GM18951 (cell line): ENCODE results near the gene MIPEP.

Source experiments
- POLR2A ChIP-seq: IDR thresholded peaks from 4 replicates; pipeline ENCODE4 v1.6.1; 2011; ENCODE audit warnings: mild to moderate bottlenecking; ENCODE audit not compliant: insufficient read length, insufficient read depth; ENCODE audit errors: extremely low read depth
- in situ Hi-C: fragments of 300-500 bp; cut with MboI; formaldehyde crosslinking; loops from one replicate; pipeline ENCODE4 v1.12.0; 2022; ENCODE audit warnings: low sequenced_read_pairs, mixed read lengths, inconsistent platforms; ENCODE audit not compliant: unreplicated experiment

The MIPEP gene

DNA sequence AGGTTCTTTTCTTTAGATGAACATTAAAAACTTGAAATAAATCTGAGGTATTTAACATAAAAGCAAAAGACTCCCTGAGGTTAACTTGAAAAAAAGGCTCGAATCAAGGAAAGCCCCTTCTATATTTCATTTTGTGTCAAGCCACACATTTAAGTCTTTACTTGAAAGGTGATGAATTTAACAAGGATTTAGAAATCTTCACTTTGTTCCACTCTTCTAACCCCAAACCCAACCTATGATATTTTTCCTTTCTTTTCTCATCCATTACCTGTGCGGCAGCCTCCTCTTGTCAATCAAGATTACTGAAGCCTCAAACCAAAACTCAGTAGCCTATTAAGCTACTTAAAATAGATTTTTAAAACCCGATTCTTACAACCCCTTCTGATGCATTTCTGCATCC lies 33.8 kb downstream of the MIPEP start:
- in situ Hi-C loops = no loop called here
- no peak for TF ChIP-seq POLR2A

DNA sequence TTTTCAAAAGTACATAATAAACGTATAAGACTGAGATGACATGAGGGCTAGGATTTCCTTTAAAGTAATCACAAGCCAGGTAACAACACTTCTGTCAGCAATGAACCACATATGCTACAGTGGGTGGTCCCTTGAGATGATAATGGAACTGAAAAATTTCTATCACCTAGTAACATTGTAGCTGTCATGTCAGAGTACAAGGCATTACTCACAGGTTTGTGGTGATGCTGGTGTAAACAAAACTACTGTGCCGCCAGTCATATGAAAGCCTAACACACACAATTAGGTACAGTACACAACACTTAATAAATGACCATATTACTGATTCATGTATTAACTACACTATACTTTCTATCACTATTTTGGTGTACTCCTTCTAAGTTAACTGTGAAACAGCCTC lies 36.8 kb downstream of the MIPEP start:
- TF ChIP-seq POLR2A = no peak
- in situ Hi-C loops = no loop called here

DNA sequence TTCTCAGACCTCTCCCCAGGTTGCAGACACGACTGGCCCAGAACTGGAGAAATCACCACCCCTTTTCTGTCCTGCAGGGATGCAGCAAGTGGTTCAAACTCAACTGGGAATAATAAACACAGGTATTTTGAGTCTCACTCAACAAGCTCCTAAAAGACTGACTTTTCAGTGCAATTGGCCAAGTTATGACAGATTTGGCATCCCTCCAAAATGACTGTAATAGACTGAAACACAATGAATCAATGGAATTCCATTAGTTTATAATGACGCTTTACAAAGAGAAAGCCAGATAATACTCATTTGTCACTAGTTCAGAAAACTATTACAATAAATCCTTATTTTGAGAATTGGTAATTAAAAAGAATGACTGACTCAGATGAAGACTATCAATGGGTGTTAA lies 38.1 kb downstream of the MIPEP start:
- in situ Hi-C loops = no loop called here
- TF ChIP-seq POLR2A = no peak

DNA sequence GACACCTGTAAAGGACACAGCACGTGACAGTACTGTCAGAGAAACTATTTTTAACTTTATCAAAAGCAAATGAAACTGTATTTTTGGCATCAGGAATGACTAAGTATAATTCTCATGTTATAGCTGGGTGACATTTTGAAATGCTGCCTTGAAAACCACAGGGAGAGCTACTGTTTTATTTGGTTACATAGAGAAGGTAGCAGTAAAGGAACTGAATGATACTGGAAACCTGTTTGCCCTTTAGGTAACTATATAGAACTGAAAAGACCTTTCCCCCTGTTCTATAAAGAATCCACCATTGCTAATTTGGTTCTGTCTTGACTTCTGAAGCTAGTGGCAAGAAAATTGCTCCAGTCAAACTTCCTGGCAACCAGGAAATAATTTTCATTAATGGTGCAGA lies 39.1 kb downstream of the MIPEP start:
- in situ Hi-C loops = no loop called here
- no peak for TF ChIP-seq POLR2A

DNA sequence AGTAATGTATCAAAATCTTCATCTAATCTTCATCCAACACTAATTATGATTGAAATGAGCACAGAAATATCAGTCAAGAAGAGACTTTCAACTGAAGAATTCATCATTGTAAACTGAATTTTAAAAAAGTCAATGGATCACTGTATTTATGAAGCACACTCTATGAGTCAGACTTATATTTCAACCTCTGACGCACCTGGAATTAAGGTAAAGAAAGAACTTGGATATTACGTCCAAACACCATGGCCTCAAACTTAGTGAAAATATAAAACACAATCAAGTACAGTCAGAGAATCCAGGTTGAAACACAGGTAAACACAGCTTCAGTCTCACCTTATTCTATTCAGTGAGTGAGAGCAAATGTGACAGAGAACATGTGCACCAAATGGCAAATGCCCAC lies 39.5 kb downstream of the MIPEP start:
- no peak for TF ChIP-seq POLR2A
- in situ Hi-C loops = no loop called here

DNA sequence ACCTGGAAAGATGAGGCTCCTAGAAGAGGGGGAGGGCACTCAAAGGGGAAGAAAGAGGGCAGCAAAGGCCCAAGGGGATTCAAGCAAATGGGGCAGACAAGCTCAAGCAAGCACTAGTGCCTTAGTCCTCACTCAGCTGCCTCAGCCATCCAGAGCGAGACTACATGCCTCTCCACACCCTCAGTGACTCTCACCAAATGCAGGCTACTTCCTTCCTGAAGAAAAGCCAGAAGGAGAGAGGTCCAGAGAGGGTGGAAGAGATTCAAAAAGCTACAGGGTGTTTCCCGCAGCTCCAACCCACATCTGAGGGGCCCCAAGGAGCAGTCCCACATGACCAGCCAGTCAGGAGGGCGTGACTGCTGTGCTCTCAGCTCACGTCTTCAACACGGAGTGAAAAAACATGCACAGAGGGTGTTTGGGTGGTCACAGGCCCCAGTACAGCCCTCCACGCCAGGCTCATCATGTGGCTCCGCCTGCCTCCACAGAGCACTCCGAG lies 40.5 kb downstream of the MIPEP start:
- in situ Hi-C loops = no loop called here
- TF ChIP-seq POLR2A = no peak

DNA sequence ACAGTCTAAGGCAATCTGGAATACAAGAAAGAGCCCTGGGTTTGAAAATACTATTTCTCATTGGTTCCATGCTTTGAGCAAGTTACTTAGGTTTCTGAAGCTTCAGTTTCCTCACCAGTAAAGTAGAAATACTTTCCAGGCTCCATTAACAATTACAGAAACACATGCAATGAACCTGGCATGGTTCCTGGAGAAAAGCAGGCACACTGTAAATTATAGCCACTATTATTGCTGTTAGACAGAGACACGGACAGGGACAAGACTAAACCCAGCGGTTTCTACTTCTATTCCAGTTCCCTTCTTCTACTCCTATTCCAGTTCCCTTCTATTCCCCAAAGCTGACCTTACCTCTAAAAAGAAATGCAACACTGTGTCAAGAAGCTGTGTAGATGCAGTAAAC lies 41.2 kb downstream of the MIPEP start:
- no peak for TF ChIP-seq POLR2A
- in situ Hi-C loops = no loop called here

DNA sequence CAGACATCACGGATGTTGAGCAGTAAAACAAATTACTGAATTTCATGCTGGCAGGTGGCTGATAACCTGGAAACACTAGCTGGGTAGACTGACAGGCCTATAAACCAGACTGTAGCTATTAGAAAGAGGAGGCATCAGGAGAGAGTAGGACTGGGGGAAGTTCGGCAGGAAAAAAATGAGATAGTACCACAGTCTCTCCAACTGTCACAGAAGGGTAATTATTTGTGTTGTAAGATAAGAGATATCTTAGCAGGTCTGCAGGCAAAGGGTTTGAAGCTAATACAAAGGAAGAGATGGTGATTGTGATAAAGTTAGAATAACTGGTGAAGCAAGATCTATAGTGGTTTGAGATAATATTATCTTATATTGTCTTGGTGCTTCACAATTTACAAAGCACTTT lies 41.7 kb downstream of the MIPEP start:
- TF ChIP-seq POLR2A = no peak
- in situ Hi-C loops = no loop called here

DNA sequence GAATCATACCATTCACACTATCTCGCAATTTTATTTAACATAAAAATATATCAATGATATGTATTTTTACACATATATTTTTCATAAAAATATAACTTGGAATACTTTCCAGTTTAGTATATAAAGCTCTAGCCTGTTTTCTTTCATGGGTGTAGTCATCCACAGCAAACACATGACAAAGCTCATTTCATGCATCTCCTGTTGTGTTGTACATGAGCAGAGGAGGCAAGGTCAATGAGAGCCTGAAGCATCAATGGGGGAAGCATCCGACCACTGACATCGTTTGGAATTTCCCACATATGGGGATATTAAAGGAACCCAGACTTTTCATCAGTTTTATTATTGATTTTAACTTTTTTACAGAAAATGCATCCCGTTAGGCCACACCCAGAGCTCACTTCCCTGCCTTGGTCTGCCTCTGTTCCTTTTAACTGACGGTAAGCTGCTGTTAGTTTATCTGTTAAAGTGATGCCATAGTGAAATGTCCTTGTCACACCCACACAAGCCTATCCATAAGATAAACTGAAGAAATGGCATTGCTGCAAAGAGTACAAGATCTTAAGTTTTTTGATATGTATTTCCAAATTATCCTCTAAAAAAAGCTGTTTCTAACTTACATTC lies 44.0 kb downstream of the MIPEP start:
- in situ Hi-C loops = no loop called here
- TF ChIP-seq POLR2A = no peak

DNA sequence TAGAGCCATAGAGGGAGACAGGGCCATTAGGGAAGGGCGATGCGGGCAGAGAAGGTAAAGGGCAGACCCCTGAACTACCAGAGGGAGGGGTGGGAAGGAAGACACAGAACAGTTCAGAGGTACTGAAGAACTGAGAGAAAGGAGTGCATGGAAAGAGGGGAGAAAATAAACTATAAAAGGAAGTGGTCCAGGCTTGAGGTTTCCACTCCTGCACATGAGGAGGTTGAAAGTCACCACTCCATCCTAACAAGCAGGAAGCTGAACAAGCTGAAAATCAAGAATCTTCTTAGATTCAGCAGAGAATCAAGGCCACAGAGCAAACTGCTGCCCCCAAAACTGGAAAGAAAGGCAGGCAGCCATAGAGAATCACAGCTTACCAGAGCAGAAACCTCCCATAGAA lies 45.1 kb downstream of the MIPEP start:
- in situ Hi-C loops = no loop called here
- no peak for TF ChIP-seq POLR2A

DNA sequence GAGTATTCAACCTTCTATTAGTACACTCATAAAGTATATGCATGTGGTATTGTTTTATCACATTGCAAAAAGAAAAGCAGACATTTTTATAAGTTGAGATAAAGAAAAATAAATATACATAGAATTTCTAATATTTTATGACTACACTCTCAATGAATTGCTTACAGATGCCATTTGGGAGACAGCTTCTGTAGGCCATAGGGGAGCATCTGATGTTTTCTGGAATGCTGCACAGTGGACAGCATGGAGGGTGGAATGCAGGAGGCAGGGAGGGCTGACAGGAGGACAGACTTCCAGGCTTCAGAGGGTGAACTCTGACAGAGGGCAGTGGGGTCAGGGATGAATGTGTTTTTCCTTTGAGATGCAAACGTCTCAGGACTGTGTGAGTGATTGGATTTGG lies 45.8 kb downstream of the MIPEP start:
- in situ Hi-C loops = no loop called here
- no peak for TF ChIP-seq POLR2A

DNA sequence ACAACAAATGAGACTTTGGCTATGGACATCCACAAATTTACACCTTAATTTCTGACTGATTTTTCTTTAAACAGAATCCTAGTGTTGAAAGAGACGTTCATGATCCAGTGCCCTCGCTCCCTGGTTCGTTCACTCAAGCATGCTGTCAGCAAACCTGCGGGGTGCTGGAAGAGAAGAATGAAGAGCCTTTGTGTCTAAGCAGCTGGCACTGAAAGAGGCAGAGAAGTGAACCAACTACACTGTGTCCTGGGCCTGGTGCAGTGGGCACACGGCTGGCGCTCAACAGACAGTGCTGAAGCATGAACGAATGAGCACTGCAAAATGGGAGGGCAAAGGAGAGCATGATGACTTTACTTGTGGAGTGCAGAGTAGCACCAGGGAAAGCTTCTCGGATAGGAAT lies 46.8 kb downstream of the MIPEP start:
- no peak for TF ChIP-seq POLR2A
- in situ Hi-C loops = no loop called here

DNA sequence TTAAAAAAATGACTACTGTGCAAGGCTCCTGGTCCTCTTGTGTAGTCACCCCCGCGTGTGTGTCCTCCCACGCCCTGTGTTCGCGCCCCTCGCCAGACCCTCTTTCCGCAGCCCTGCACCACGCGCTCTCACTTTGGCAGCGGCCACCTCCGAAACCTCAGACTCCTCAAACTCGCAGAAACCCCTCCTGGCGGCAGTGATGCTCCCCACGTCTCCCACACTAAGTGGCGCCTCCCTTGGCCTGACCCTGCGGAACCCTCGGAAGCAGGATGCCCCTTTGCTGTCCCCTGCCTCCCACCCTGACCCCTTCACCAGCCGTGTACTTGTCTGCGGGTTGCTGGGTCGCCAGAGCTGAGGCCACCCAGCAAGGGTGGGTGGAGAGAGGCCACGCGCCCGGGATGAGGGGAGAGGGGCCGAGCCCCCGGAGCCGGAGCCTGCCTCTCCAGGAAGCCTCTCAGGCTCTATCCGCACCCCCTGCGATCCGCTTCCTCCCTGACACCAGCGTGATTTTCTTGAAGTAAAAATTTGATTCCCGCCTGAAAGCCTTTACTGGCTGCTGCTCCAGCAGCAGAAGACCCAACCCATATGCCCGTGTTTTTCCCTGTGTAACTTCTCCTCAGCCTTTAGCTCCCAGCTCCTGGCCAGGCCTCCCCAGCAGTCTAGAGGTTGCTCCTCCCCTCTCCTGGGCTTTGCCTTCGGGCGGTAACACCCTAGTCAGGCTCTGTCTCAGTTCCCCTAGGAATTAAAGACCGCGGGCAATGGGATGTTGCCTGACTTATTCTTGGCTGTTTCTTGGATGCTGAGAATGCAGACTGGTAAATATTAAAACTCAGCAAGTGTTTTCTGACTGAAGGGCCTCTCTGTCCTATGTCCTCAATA lies 55.2 kb downstream of the MIPEP start:
- TF ChIP-seq POLR2A = no peak
- in situ Hi-C loops = no loop called here

DNA sequence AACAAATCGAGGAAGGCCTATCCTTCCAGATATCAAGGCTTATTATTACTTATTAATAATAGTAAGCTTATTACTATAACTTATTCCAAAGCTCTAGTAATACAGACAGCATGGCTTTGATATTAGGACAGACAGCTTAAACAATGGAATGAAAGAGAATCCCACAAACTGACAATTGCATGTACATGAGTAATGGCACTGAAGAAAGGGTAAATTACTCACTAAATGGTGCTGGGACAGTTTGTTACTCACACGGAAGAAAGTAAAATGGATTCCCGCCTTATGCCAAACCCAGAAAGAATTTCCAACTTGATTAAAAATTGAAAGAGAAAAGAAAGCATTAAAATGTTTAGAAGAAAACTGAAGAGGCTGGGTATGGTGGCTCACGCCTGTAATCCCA lies 60.3 kb downstream of the MIPEP start:
- in situ Hi-C loops = no loop called here
- TF ChIP-seq POLR2A = no peak

DNA sequence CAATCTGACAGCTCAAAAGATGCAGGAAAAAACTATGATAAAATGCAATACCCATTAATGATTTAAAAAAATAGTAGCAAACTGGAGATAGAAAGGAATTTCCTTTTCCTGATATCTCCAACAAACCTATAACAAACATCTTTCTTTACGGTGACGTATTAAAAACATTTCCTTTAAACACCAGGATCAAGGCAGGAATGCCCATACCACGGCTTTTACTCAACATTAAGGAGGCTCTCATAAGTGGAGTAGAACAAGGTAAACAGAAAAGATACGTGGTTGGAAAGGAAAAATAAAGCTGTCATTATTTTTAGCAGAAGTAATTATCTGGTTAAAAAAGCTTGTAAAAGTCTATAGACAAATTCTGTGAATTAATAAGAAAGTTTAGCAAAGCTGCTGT lies 61.1 kb downstream of the MIPEP start:
- TF ChIP-seq POLR2A = no peak
- in situ Hi-C loops = no loop called here

DNA sequence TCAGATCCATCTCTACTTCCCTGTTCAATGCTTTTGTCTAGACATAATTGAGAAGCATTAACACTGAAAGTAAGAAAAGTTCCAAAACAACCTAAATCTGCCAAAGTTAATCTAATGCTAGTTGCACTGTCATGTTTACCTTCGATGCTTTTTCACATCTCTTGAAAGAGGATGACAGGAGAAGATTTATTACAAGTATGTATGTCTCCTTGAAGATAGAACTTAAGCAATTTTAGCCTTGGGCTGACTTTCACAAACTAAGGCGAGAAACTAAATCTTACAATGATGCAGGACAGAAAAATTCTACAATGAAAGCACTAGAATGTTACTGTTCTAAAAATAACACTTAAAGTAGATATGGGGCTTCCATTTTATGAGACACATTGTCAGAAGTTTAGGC lies 64.0 kb downstream of the MIPEP start:
- no peak for TF ChIP-seq POLR2A
- in situ Hi-C loops = no loop called here
